GM21360 (cell line): ENCODE data around the gene METTL25.

Source experiments
- ATAC-seq: cut with Tn5 transposase; IDR thresholded peaks from one replicate; pipeline ENCODE4 v1.9.1; 2021; ENCODE audit warnings: mild to moderate bottlenecking, moderate library complexity; ENCODE audit not compliant: unreplicated experiment

METTL25 gene

GRCh38 chr12:82406651-82407050 is 48.3 kb downstream of the METTL25 start:
- no peak for ATAC-seq

- ATAC-seq, result no peak
These were observed 49.2 kb downstream of the METTL25 start for GRCh38 chr12:82407481-82407880.

GRCh38 chr12:82408844-82409243 is 50.5 kb downstream of the METTL25 start:
- ATAC-seq, result no peak

GRCh38 chr12:82411546-82412230 is 53.4 kb downstream of the METTL25 start:
- ATAC-seq, result no peak

GRCh38 chr12:82412246-82412645 is 53.9 kb downstream of the METTL25 start:
- no peak for ATAC-seq

- ATAC-seq, result no peak
These were observed 55.7 kb downstream of the METTL25 start for GRCh38 chr12:82414044-82414443.

- ATAC-seq, result no peak
These were observed 56.6 kb downstream of the METTL25 start for GRCh38 chr12:82414926-82415325.

GRCh38 chr12:82415402-82415801 is 57.1 kb downstream of the METTL25 start:
- ATAC-seq, result no peak

GRCh38 chr12:82425241-82425640 is 66.9 kb downstream of the METTL25 start:
- no peak for ATAC-seq

- no peak for ATAC-seq
These were observed 67.8 kb downstream of the METTL25 start for GRCh38 chr12:82426081-82426480.

- ATAC-seq, result no peak
These were observed 68.3 kb downstream of the METTL25 start for GRCh38 chr12:82426586-82426985.

GRCh38 chr12:82430541-82431145 is 72.3 kb downstream of the METTL25 start:
- ATAC-seq, result no peak

GRCh38 chr12:82434392-82434911 is 76.1 kb downstream of the METTL25 start:
- no peak for ATAC-seq

GRCh38 chr12:82436354-82436753 is 78.0 kb downstream of the METTL25 start:
- no peak for ATAC-seq

- ATAC-seq, result peak; percentile 21
These were observed 79.4 kb downstream of the METTL25 start for GRCh38 chr12:82437744-82438143.

GRCh38 chr12:82438356-82438755 is 80.0 kb downstream of the METTL25 start:
- peak; percentile 58 for ATAC-seq

GRCh38 chr12:82440885-82441284 is 82.6 kb downstream of the METTL25 start:
- ATAC-seq, result no peak

GRCh38 chr12:82448911-82449578 is 90.7 kb downstream of the METTL25 start:
- no peak for ATAC-seq

- ATAC-seq, result no peak
These were observed 98.3 kb downstream of the METTL25 start for GRCh38 chr12:82456633-82457032.

- no peak for ATAC-seq
These were observed 99.8 kb downstream of the METTL25 start for GRCh38 chr12:82458101-82458500.

- ATAC-seq, result no peak
These were observed 103.1 kb downstream of the METTL25 start for GRCh38 chr12:82461393-82461792.

- ATAC-seq, result no peak
These were observed 103.5 kb downstream of the METTL25 start for GRCh38 chr12:82461836-82462235.
